OCI-LY7 (cell line): ENCODE measurements around the gene PAGR1. TPM values are rescaled to one million over a fixed set of nuclear protein-coding genes. Genes with fewer than 3 reads are reported as not detected.

Experiments
- BruUV-seq: library from RNA; stranded (reverse); fragments of 400-500 nt; replicated peaks from 2 replicates; lab custom pipeline; 2021; lab: Mats Ljungman, UMichigan
- CTCF ChIA-PET: fragments of 300-600 bp; sonication (Branson Sonifier 250); formaldehyde crosslinking; loops from one replicate; lab custom pipeline; 2022; ENCODE audit warnings: antibody characterized with exemption; ENCODE audit not compliant: unreplicated experiment; lab: Charles Lee
- POLR2A ChIA-PET: fragments of 300-600 bp; sonication (Branson Sonifier 250); formaldehyde crosslinking; loops from one replicate; lab custom pipeline; 2022; ENCODE audit warnings: antibody characterized with exemption; lab: Charles Lee
- DNase-seq: peaks from one replicate; pipeline ENCODE4 v3.0.0-alpha.2; 2015; ENCODE audit warnings: low spot score
- H2AFZ ChIP-seq: fragments of 200-600 bp; sonication (generic), shearing (Covaris generic); 2 replicates; pipeline ENCODE4 v1.6.1; 2014; ENCODE audit warnings: mild to moderate bottlenecking, antibody characterized with exemption, low read length, moderate library complexity
- H3K27ac ChIP-seq: fragments of 200-600 bp; sonication (generic); 2 replicates; pipeline ENCODE4 v1.5.1; 2014; ENCODE audit warnings: mixed run types, low read depth, mild to moderate bottlenecking, moderate library complexity, low read length, inconsistent platforms; ENCODE audit not compliant: poor library complexity, severe bottlenecking
- H3K36me3 ChIP-seq: fragments of 200-600 bp; sonication (generic); 2 replicates; pipeline ENCODE4 v1.6.1; 2014; ENCODE audit warnings: mild to moderate bottlenecking, antibody characterized with exemption, low read length, moderate library complexity, mixed read lengths; ENCODE audit not compliant: insufficient read depth
- H3K4me1 ChIP-seq: fragments of 200-600 bp; sonication (generic); 2 replicates; pipeline ENCODE4 v1.5.1; 2014; ENCODE audit warnings: mild to moderate bottlenecking, low read length; ENCODE audit not compliant: insufficient read depth, poor library complexity, severe bottlenecking
- H3K4me2 ChIP-seq: fragments of 200-600 bp; sonication (generic); 2 replicates; pipeline ENCODE4 v1.6.1; 2014; ENCODE audit warnings: mild to moderate bottlenecking, low read length
- H3K4me3 ChIP-seq: fragments of 200-600 bp; sonication (generic); 2 replicates; pipeline ENCODE4 v1.5.1; 2014; ENCODE audit warnings: mild to moderate bottlenecking, low read depth, low read length; ENCODE audit not compliant: poor library complexity, severe bottlenecking
- H3K79me2 ChIP-seq: fragments of 200-600 bp; sonication (generic); 2 replicates; pipeline ENCODE4 v1.6.1; 2016; ENCODE audit warnings: low read depth, mild to moderate bottlenecking, low read length, moderate library complexity, mixed read lengths; ENCODE audit not compliant: insufficient read depth
- H3K9me2 ChIP-seq: fragments of 200-600 bp; sonication (generic); 2 replicates; pipeline ENCODE4 v1.6.1; 2016; ENCODE audit warnings: mild to moderate bottlenecking, low read length, mixed read lengths; ENCODE audit not compliant: insufficient read depth
- H3K9me3 ChIP-seq: fragments of 200-600 bp; sonication (generic); 2 replicates; pipeline ENCODE4 v1.6.1; 2014; ENCODE audit warnings: mild to moderate bottlenecking, mixed run types, low read length, mixed read lengths
- H4K20me1 ChIP-seq: fragments of 200-600 bp; sonication (generic); 2 replicates; pipeline ENCODE4 v1.6.1; 2014; ENCODE audit warnings: mild to moderate bottlenecking, antibody characterized with exemption, low read length, moderate library complexity, mixed read lengths; ENCODE audit not compliant: insufficient read depth
- EZH2phosphoT487 ChIP-seq: fragments of 200-600 bp; sonication (generic); IDR thresholded peaks from 2 replicates; pipeline ENCODE4 v1.6.1; 2018; ENCODE audit warnings: low read depth, borderline replicate concordance, mild to moderate bottlenecking, mixed run types, antibody characterized with exemption, low read length, moderate library complexity, mixed read lengths
- intact Hi-C: fragments of 100-400 bp; cut with micrococcal nuclease; formaldehyde crosslinking; loops from one replicate; pipeline ENCODE4 v1.10.0; 2022; ENCODE audit not compliant: unreplicated experiment
- total RNA-seq, 2 experiments: library from RNA; depleted of rRNA in 1 of 2; stranded (reverse); fragments of >200 nt in 1 of 2; shearing (Covaris generic) in 1 of 2; gene quantifications; 2 replicates each; pipeline ENCODE4 v1.2.3, GENCODE V29; 2014 to 2022
- TF ChIP-seq, protein P1 (sequence below): fragments of 200-600 bp; sonication (generic); conservative IDR thresholded peaks from 2 replicates; pipeline ENCODE4 v1.5.1; 2014; ENCODE audit warnings: mild to moderate bottlenecking, antibody characterized with exemption, low read length, moderate library complexity, mixed read lengths

Gene PAGR1
- total RNA-seq, 2 experiments from 2014 or later = 51.7 to 59.4 TPM

DNA sequence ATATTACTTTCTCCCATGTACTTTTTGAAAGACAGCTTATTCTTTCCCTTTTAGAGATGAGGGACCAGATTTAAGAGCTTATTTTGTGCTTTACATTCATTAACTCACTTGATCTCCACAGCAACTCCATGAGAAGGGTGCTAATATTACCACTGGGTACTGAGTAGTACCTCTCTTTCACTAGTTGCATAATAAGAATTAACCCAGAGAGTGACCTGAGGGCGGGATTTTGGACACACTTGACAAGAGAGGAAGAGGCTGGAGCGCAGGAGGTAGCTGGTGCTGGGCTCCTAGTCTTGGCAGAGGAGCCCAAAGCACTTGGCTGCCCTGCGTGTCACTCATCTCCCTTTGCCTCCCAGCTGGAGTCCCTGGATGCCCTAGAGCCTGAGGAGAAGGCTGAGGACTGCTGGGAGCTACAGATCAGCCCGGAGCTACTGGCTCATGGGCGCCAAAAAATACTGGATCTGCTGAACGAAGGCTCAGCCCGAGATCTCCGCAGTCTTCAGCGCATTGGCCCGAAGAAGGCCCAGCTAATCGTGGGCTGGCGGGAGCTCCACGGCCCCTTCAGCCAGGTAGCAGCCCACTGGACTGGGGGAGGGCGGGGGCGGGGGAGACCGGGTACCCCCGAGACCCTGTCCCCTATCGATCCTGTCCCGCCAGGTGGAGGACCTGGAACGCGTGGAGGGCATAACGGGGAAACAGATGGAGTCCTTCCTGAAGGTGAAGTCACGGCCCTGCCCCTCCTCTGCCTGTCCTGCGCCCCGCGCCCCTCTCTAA lies 11.3 kb upstream of the PAGR1 start:
- Histone ChIP-seq H4K20me1 (peaks cover 10% of the 10 kb centered on the region), H3K4me3 (peak overlapping the region; percentile 71), H3K36me3 (peaks cover 78% of the 10 kb centered on the region), H3K27ac (peak overlapping the region; percentile 88), H3K4me1 (peaks cover 46% of the 10 kb centered on the region), H3K9me3 (no peaks in the 10 kb centered on the region), H3K4me2 (peak overlapping the region; percentile 91), H2AFZ (no peak overlapping the region), H3K9me2 (no peaks in the 10 kb centered on the region), H3K79me2 (peaks cover 15% of the 10 kb centered on the region; the same call in 1 of the 2 replicates)
- DNase-seq = peak; percentile 53
- TF ChIP-seq EZH2phosphoT487 = no peak
- TF ChIP-seq, protein P1, sequence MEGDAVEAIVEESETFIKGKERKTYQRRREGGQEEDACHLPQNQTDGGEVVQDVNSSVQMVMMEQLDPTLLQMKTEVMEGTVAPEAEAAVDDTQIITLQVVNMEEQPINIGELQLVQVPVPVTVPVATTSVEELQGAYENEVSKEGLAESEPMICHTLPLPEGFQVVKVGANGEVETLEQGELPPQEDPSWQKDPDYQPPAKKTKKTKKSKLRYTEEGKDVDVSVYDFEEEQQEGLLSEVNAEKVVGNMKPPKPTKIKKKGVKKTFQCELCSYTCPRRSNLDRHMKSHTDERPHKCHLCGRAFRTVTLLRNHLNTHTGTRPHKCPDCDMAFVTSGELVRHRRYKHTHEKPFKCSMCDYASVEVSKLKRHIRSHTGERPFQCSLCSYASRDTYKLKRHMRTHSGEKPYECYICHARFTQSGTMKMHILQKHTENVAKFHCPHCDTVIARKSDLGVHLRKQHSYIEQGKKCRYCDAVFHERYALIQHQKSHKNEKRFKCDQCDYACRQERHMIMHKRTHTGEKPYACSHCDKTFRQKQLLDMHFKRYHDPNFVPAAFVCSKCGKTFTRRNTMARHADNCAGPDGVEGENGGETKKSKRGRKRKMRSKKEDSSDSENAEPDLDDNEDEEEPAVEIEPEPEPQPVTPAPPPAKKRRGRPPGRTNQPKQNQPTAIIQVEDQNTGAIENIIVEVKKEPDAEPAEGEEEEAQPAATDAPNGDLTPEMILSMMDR = no peak
- CTCF ChIA-PET = interaction anchor here (0.8 to 1.1 kb wide), 2 partner anchors 11 kb away, joined by 3 read pairs; partner anchors contain the start of gene PAGR1
- TSS peak; percentile 82 for BruUV-seq
- POLR2A ChIA-PET = interaction anchor here (0.7 to 2.5 kb wide), 8 partner anchors 11 to 104 kb away, joined by 3 to 19 read pairs (median 4); partner anchors contain the start of genes KIF22 and PAGR1
- intact Hi-C loops = loop anchor here (1.0 to 5.0 kb wide), 3 partner anchors 14 to 193 kb away; partner anchors contain the start of genes CDIPT, HIRIP3, INO80E and KIF22

- CTCF ChIA-PET = interaction anchor here (1.1 kb wide), 1 partner anchor 11 kb away, joined by 3 read pairs; no protein-coding TSS in a partner anchor
Measured at GRCh38 chr16:29805232-29806098, 10.5 kb upstream of the PAGR1 start.

More at GRCh38 chr16:29805232-29806098, 10.5 kb upstream of the PAGR1 start:
- Histone ChIP-seq H3K4me1 (peaks cover 54% of the 10 kb centered on the region), H4K20me1 (peaks cover 15% of the 10 kb centered on the region), H2AFZ (no peak overlapping the region), H3K9me2 (no peaks in the 10 kb centered on the region), H3K4me3 (peak overlapping the region; percentile 71), H3K36me3 (peaks cover 80% of the 10 kb centered on the region), H3K4me2 (peak overlapping the region; percentile 91), H3K79me2 (peaks cover 15% of the 10 kb centered on the region; the same call in 1 of the 2 replicates), H3K27ac (peak overlapping the region; percentile 88), H3K9me3 (no peaks in the 10 kb centered on the region)
- POLR2A ChIA-PET = interaction anchor here (2.4 kb wide), 1 partner anchor 15 kb away, joined by 19 read pairs; the partner anchor contains the start of gene KIF22
- TF ChIP-seq EZH2phosphoT487 = no peak
- TF ChIP-seq, protein P1 = no peak
- peak; percentile 98 for DNase-seq
- intact Hi-C loops = loop anchor here (1.0 to 5.0 kb wide), 4 partner anchors 15 to 192 kb away; partner anchors contain the start of genes CDIPT, HIRIP3, INO80E and KIF22
- BruUV-seq = no TSS peak
